A673 (cell line): ENCODE measurements around the gene DLEC1.

Source experiments
- EZH2 ChIP-seq: fragments of 200-600 bp; sonication (generic); IDR thresholded peaks from 2 replicates; pipeline ENCODE4 v1.6.1; 2017; ENCODE audit warnings: borderline replicate concordance, low read depth, mild to moderate bottlenecking, mixed read lengths, antibody characterized with exemption, low read length; ENCODE audit not compliant: poor library complexity, severe bottlenecking
- TF ChIP-seq, protein P1 (sequence below): fragments of 300-800, 200-600 bp; sonication (generic); conservative IDR thresholded peaks from 2 replicates; pipeline ENCODE4 v1.5.1; 2017; ENCODE audit warnings: low read depth, mild to moderate bottlenecking, antibody characterized with exemption, low read length, moderate library complexity, mixed read lengths

DNA sequence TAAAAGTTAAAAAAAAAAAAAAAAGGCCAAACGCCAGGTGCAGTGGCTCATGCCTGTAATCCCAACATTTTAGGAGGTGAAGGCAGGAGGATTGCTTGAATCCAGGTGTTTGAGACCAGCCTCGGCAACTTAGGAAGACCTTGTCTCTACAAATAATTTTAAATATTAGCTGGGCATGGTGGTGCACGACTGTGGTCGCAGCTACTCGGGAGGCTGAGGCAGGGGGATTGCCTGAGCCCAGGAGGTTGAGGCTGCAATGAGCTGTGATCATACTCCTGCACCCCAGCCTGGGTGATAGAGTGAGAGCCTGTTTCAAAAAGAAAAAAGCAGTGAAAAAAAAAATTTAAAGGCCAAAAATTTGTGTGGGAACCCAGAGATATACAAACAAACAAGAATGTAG lies 2.7 kb upstream of the DLEC1 start:
- TF ChIP-seq, protein P1, sequence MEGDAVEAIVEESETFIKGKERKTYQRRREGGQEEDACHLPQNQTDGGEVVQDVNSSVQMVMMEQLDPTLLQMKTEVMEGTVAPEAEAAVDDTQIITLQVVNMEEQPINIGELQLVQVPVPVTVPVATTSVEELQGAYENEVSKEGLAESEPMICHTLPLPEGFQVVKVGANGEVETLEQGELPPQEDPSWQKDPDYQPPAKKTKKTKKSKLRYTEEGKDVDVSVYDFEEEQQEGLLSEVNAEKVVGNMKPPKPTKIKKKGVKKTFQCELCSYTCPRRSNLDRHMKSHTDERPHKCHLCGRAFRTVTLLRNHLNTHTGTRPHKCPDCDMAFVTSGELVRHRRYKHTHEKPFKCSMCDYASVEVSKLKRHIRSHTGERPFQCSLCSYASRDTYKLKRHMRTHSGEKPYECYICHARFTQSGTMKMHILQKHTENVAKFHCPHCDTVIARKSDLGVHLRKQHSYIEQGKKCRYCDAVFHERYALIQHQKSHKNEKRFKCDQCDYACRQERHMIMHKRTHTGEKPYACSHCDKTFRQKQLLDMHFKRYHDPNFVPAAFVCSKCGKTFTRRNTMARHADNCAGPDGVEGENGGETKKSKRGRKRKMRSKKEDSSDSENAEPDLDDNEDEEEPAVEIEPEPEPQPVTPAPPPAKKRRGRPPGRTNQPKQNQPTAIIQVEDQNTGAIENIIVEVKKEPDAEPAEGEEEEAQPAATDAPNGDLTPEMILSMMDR, result no peak
- no peak for TF ChIP-seq EZH2
